HG03066 (cell line): ENCODE measurements around the gene ADAD2.

Source experiments
- ATAC-seq: cut with Tn5 transposase; IDR thresholded peaks from one replicate; pipeline ENCODE4 v1.9.1; 2021; ENCODE audit warnings: low read depth; ENCODE audit not compliant: unreplicated experiment

Gene ADAD2

GRCh38 chr16:84220851-84221250 is 29.9 kb downstream of the ADAD2 start:
- no peak for ATAC-seq

- no peak for ATAC-seq
Observed at GRCh38 chr16:84223456-84223855, 32.5 kb downstream of the ADAD2 start.

- no peak for ATAC-seq
Observed at GRCh38 chr16:84224554-84224953, 33.6 kb downstream of the ADAD2 start.

GRCh38 chr16:84225126-84225525 is 34.2 kb downstream of the ADAD2 start:
- ATAC-seq: no peak

- ATAC-seq: no peak
Observed at GRCh38 chr16:84225571-84225970, 34.6 kb downstream of the ADAD2 start.

- ATAC-seq: no peak
Observed at GRCh38 chr16:84226026-84226425, 35.1 kb downstream of the ADAD2 start.

- ATAC-seq: no peak
Observed at GRCh38 chr16:84227548-84227947, 36.6 kb downstream of the ADAD2 start.

GRCh38 chr16:84228256-84228838 is 37.4 kb downstream of the ADAD2 start:
- ATAC-seq: no peak

- ATAC-seq: no peak
Observed at GRCh38 chr16:84229471-84229870, 38.5 kb downstream of the ADAD2 start.

- ATAC-seq: no peak
Observed at GRCh38 chr16:84232060-84232459, 41.1 kb downstream of the ADAD2 start.

- ATAC-seq: no peak
Observed at GRCh38 chr16:84232969-84233368, 42.0 kb downstream of the ADAD2 start.

GRCh38 chr16:84233748-84234147 is 42.8 kb downstream of the ADAD2 start:
- no peak for ATAC-seq

- no peak for ATAC-seq
Observed at GRCh38 chr16:84234321-84235241, 43.6 kb downstream of the ADAD2 start.

- ATAC-seq: no peak
Observed at GRCh38 chr16:84236671-84237070, 45.7 kb downstream of the ADAD2 start.

GRCh38 chr16:84237994-84238750 is 47.2 kb downstream of the ADAD2 start:
- ATAC-seq: no peak

- no peak for ATAC-seq
Observed at GRCh38 chr16:84239141-84239769, 48.3 kb downstream of the ADAD2 start.

- no peak for ATAC-seq
Observed at GRCh38 chr16:84239909-84240308, 49.0 kb downstream of the ADAD2 start, which contains the start of gene KCNG4. KCNG4 (minus strand) TSS chr16:84240012; CDS start chr16:84237485, 2,527 bp downstream.

GRCh38 chr16:84240455-84240854 is 49.5 kb downstream of the ADAD2 start:
- ATAC-seq: no peak

- ATAC-seq: no peak
Observed at GRCh38 chr16:84241778-84242177, 50.8 kb downstream of the ADAD2 start.

GRCh38 chr16:84242839-84243238 is 51.9 kb downstream of the ADAD2 start:
- no peak for ATAC-seq

- no peak for ATAC-seq
Observed at GRCh38 chr16:84243732-84244131, 52.8 kb downstream of the ADAD2 start.
